ENCODE data around the gene ARSA. TPM values are rescaled to one million over a fixed set of nuclear protein-coding genes. Genes with fewer than 3 reads are reported as not detected.

The ARSA gene
- total and polyA plus RNA-seq, 2 experiments from 2014 or later, result 8.1 to 8.2 TPM

GRCh38 chr22:50613291-50613981, 14.5 kb downstream of the ARSA start:
- Histone ChIP-seq H4K20me1 (replicated peaks; ENCODE audit: insufficient read depth) (no peaks in the 10 kb centered on the region; the same call in 1 of the 2 replicates), H3F3A (replicated peaks; ENCODE audit: low read depth) (no peaks in the 10 kb centered on the region; the same call in 1 of the 2 replicates), H3K4me2 (no peak overlapping the region), H3K4me3 (no peak overlapping the region), H3K27ac (ENCODE audit: low read depth) (no peak overlapping the region), H3K36me3 (ENCODE audit: insufficient read depth) (no peaks in the 10 kb centered on the region), H3K4me1 (ENCODE audit: insufficient read depth) (no peaks in the 10 kb centered on the region; the same call in 1 of the 2 replicates), H3K79me2 (replicated peaks; ENCODE audit: insufficient read depth) (no peaks in the 10 kb centered on the region), H2AFZ (no peak overlapping the region), H3K9me2 (ENCODE audit: insufficient read depth) (no peaks in the 10 kb centered on the region), H3K27me3 (ENCODE audit: insufficient read depth) (0 out of 2 replicates have a peak, but pooled peaks cover 4% of the 10 kb centered on the region)
- no peaks in the 10 kb centered on the region for H3K36me3 Mint-ChIP-seq (ENCODE audit: low read depth)
- TF ChIP-seq NANOG (IDR thresholded peaks at IDR 0.05; ENCODE audit: borderline replicate concordance), result no peak
- TF ChIP-seq REST (IDR thresholded peaks at IDR 0.05; ENCODE audit: unreplicated experiment), result no peak
- TF ChIP-seq CTCF (conservative IDR thresholded peaks at IDR 0.05; ENCODE audit: low read depth in 2 of 2), result peak; percentile 19 to 48; a peak in 3 of 4 replicates
- no peak for TF ChIP-seq ZNF331 (CRISPR knock-in tag; IDR thresholded peaks at IDR 0.05; ENCODE audit: low read depth)
- TF ChIP-seq EZH2phosphoT487 (IDR thresholded peaks at IDR 0.05; ENCODE audit: unreplicated experiment), result no peak
- H3K4me1 Mint-ChIP-seq, result peaks cover 13% of the 10 kb centered on the region
- peak; percentile 72 for DNase-seq (ENCODE audit: low spot score)
- H3K27me3 Mint-ChIP-seq (ENCODE audit: insufficient read depth, low read depth, poor library complexity), result peaks cover 20% of the 10 kb centered on the region
- no peak overlapping the region for H3K4me3 Mint-ChIP-seq
- no peaks in the 10 kb centered on the region for H3K9me3 Mint-ChIP-seq
- ATAC-seq, result peak; percentile 86
- H3K27ac Mint-ChIP-seq, result no peak overlapping the region

- Histone ChIP-seq H3K4me1 (ENCODE audit: insufficient read depth) (no peaks in the 10 kb centered on the region; the same call in 1 of the 2 replicates), H3K4me3 (no peak overlapping the region), H4K20me1 (replicated peaks; ENCODE audit: insufficient read depth) (no peaks in the 10 kb centered on the region; the same call in 1 of the 2 replicates), H3K27ac (ENCODE audit: low read depth) (no peak overlapping the region), H3K27me3 (ENCODE audit: insufficient read depth) (0 out of 2 replicates have a peak, but pooled peaks cover 4% of the 10 kb centered on the region), H3F3A (replicated peaks; ENCODE audit: low read depth) (no peaks in the 10 kb centered on the region; the same call in 1 of the 2 replicates), H2AFZ (no peak overlapping the region), H3K4me2 (no peak overlapping the region), H3K79me2 (replicated peaks; ENCODE audit: insufficient read depth) (no peaks in the 10 kb centered on the region), H3K36me3 (ENCODE audit: insufficient read depth) (no peaks in the 10 kb centered on the region), H3K9me2 (ENCODE audit: insufficient read depth) (no peaks in the 10 kb centered on the region)
- ATAC-seq, result peak; percentile 77
- Mint-ChIP-seq H3K27ac (no peak overlapping the region), H3K27me3 (ENCODE audit: insufficient read depth, low read depth, poor library complexity) (peaks cover 20% of the 10 kb centered on the region), H3K36me3 (ENCODE audit: low read depth) (no peaks in the 10 kb centered on the region), H3K4me3 (no peak overlapping the region; the same call in 2 of the 3 replicates), H3K4me1 (peaks cover 13% of the 10 kb centered on the region), H3K9me3 (no peaks in the 10 kb centered on the region)
- TF ChIP-seq ETS1 (IDR thresholded peaks at IDR 0.05) (no peak), CTCF (conservative IDR thresholded peaks at IDR 0.05; ENCODE audit: low read depth in 2 of 2) (no peak), ZNF331 (CRISPR knock-in tag; IDR thresholded peaks at IDR 0.05; ENCODE audit: low read depth) (no peak), EZH2 (IDR thresholded peaks at IDR 0.05; ENCODE audit: low read depth, unreplicated experiment) (no peak)
- peak; percentile 70 for DNase-seq (ENCODE audit: low spot score)
Measured at GRCh38 chr22:50612528-50613221, 15.3 kb downstream of the ARSA start.

Measured in GM23338 (cell line).